GM13976 (cell line): ENCODE results near the gene LALBA.

Experiments used
- DNase-seq: peaks from one replicate; pipeline ENCODE4 v3.0.0; 2012; ENCODE audit warnings: low spot score
- CTCF ChIP-seq: IDR thresholded peaks from 2 replicates; pipeline ENCODE4 v1.5.1; 2012; ENCODE audit warnings: borderline replicate concordance, mild to moderate bottlenecking; ENCODE audit not compliant: insufficient read depth; ENCODE audit errors: extremely low read depth, missing control alignments, control extremely low read depth
- in situ Hi-C: fragments of 300-500 bp; cut with MboI; formaldehyde crosslinking; loops from one replicate; pipeline ENCODE4 v1.12.0; 2022; ENCODE audit warnings: low sequenced_read_pairs, mixed read lengths, inconsistent platforms; ENCODE audit not compliant: unreplicated experiment

Gene LALBA

GRCh38 chr12:48569946-48570345 is at the start of gene LALBA:
Gene LALBA (minus strand): TSS chr12:48570046. CDS start chr12:48570020, 26 bp downstream.
- in situ Hi-C loops = no loop called here
- DNase-seq = no peak
- no peak for TF ChIP-seq CTCF

GRCh38 chr12:48618541-48618940 is 48.7 kb upstream of the LALBA start:
- in situ Hi-C loops = loop anchor here (5.0 kb wide), 1 partner anchor 76 kb away; no protein-coding TSS in a partner anchor
- TF ChIP-seq CTCF = peak; percentile 87

GRCh38 chr12:48615681-48616080 is 45.8 kb upstream of the LALBA start:
- in situ Hi-C loops = loop anchor here (5.0 kb wide), 1 partner anchor 73 kb away; no protein-coding TSS in a partner anchor
- no peak for TF ChIP-seq CTCF
- no peak for DNase-seq

More at GRCh38 chr12:48618541-48618940, 48.7 kb upstream of the LALBA start:
- DNase-seq = peak; percentile 73

- DNase-seq = no peak
- in situ Hi-C loops = no loop called here
- TF ChIP-seq CTCF = no peak
These were observed 43.5 kb upstream of the LALBA start for GRCh38 chr12:48613321-48613720.

- in situ Hi-C loops = no loop called here
- TF ChIP-seq CTCF = no peak
- no peak for DNase-seq
These were observed 32.5 kb upstream of the LALBA start for GRCh38 chr12:48602192-48602989.

- TF ChIP-seq CTCF = no peak
- peak; percentile 46 for DNase-seq
- in situ Hi-C loops = no loop called here
These were observed 31.3 kb upstream of the LALBA start for GRCh38 chr12:48601013-48601756.
